Mucosa of stomach (tissue), 1 donor: ENCODE measurements around the gene KRTAP9-9.

Experiments
- H3K27me3 ChIP-seq: one replicate; pipeline ENCODE4 v1.7.0; 2013; ENCODE audit warnings: mild to moderate bottlenecking, low read length; ENCODE audit not compliant: control insufficient read depth, insufficient read depth
- H3K36me3 ChIP-seq: one replicate; pipeline ENCODE4 v1.7.0; 2013; ENCODE audit warnings: low read length; ENCODE audit not compliant: control insufficient read depth, insufficient read depth
- H3K4me1 ChIP-seq: one replicate; pipeline ENCODE4 v1.7.0; 2013; ENCODE audit warnings: mild to moderate bottlenecking, low read length; ENCODE audit not compliant: control insufficient read depth, insufficient read depth
- H3K4me3 ChIP-seq: one replicate; pipeline ENCODE4 v1.7.0; 2013; ENCODE audit warnings: low read length
- H3K9ac ChIP-seq: one replicate; pipeline ENCODE4 v1.7.0; 2013; ENCODE audit warnings: mild to moderate bottlenecking, low read length, moderate library complexity
- H3K9me3 ChIP-seq: one replicate; pipeline ENCODE4 v1.7.0; 2013; ENCODE audit warnings: mild to moderate bottlenecking, low read length, moderate library complexity; ENCODE audit not compliant: control insufficient read depth
- donor health status: Pancreatic carcinoma.

Gene KRTAP9-9

GRCh38 chr17:41302981-41303380 lies 47.8 kb downstream of the KRTAP9-9 start:
- Histone ChIP-seq H3K36me3 (no peaks in the 10 kb centered on the region), H3K4me3 (no peak overlapping the region), H3K27me3 (no peaks in the 10 kb centered on the region), H3K9ac (no peak overlapping the region), H3K9me3 (no peaks in the 10 kb centered on the region), H3K4me1 (no peaks in the 10 kb centered on the region)

GRCh38 chr17:41304091-41304490 lies 48.9 kb downstream of the KRTAP9-9 start:
- no peaks in the 10 kb centered on the region for H3K27me3 ChIP-seq
- no peak overlapping the region for H3K4me3 ChIP-seq
- H3K9me3 ChIP-seq = no peaks in the 10 kb centered on the region
- no peaks in the 10 kb centered on the region for H3K36me3 ChIP-seq
- no peak overlapping the region for H3K9ac ChIP-seq
- no peaks in the 10 kb centered on the region for H3K4me1 ChIP-seq
